Measurements from ENCODE around the gene NAA80.
"Not testable (repeated sequence)": the region's sequence is repeated elsewhere in the genome, so short reads cannot be mapped to it uniquely, and the experiment has no call there.

NAA80 gene

DNA sequence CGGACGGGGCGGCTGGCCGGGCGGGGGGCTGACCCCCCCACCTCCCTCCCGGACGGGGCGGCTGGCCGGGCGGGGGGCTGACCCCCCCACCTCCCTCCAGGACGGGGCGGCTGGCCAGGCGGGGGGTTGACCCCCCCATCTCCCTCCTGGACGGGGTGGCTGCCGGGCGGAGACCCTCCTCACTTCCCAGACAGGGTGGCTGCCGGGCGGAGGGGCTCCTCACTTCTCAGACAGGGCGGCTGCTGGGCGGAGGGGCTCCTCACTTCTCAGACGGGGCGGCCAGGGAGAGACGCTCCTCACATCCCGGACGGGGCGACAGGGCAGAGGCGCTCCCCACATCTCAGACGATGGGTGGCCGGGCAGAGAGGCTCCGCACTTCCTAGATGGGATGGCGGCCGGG, 12.8 kb upstream of the NAA80 start:
- not testable (repeated sequence) for DNase-seq

DNA sequence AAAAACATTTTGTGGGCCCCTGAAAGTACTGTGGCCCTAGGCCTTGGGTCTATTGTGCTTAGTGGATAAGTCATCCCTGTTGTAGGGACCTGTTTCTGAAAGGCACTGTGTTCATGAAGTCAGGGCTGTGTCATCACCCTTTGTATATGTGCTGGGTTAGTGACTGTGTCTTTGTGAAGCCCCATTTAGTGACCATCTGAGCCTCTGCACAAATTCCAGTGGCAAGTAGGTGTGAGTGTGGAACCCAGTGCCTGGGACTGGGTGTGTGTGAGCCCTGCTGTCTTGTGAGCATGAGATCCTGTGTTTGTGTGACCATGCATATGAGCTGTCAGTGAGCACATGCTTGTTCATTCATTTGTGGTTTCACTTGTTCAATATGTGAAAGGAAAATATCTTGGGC, 5.4 kb upstream of the NAA80 start:
- no peak for DNase-seq

- DNase-seq, result no peak
Measured at GRCh38 chr3:50303013-50303815, 4.0 kb upstream of the NAA80 start, which contains the start of gene HYAL1. HYAL1 (minus strand) TSS chr3:50303574; CDS start chr3:50302956, 618 bp downstream.

DNA sequence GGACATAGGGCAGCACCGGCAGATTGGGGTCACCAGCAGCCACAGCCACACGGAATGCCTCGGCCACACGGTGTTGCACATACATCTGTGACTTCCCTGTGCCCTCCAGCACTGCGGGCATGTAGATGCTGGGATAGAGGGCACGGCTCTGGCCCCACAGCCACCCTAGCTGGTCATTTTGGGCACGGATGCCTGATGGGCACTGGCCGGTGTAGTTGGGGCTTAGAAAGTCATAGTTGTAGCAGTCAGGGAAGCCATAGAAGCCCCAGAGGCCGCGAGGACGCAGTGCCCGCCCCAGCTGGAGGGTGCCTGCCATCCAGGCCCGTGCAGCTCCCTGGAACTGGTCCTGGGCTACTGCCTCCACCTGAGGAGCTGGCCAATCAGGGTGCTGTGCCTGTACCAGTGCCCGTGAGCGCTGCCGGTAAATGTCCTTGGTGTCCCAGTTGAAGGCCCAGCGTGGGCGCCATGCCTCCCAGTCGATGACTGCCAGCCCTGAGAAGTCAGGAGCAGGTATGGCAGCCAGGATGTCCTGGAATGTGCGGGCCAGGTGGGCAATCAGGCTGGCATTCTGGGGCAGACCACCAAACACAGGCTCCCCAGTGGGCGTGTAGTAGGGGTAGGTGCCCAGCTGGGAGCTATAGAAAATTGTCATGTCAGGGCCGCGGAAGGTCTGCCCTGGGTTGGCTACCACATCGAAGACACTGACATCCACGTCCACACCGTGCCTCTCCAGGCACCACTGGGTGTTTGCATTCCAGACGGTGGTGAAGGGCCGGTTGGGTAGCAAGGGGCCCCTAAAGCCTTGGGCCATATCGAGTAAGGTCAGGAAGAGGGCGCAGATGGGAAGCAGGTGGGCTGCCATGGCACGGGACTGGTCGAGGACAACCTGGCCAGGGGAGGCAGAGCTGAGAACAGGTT, 3.1 kb upstream of the NAA80 start:
- DNase-seq, result no peak

- DNase-seq, result no peak
Measured at GRCh38 chr3:50300681-50301254, 1.6 kb upstream of the NAA80 start.

GRCh38 chr3:50299929-50300680, 900 bp upstream of the NAA80 start:
- DNase-seq, result peak; percentile 23

DNA sequence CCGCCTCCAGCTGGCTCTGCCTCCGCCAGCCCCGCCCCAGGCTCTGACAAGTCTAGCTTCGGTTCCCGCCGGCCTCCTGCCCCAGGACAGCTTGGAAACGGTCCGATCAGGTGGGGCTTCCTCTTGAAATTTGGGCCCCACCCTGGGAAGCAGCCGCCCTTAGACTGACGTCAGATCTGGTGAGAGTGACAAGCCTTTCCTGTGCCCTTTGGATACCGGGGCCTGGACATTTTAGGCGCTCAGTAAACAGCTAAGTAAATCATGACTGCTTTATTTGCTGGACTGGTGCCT, 378 bp upstream of the NAA80 start:
- DNase-seq, result no peak

- no peak for DNase-seq
Measured at GRCh38 chr3:50297896-50298725, 1.1 kb downstream of the NAA80 start.

DNA sequence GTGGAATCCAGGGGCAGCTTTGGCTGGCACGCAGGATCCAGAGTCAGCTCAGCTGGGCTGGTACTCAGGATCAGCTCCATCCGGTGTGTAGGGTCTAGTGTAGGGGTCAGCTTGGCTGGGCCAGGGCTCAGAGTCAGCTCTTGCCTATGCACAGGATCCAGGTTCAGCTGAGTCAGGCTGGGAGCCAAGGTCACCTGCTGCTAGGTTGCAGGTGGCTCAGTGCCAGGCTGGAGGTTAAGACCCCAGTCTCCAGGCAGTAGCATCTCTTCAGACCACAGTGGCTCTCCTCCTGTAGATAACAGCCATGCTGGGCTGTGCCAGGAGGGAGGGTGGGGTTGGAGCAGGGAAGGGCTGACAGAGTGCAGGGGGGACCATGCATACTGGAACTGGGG, 1.8 kb downstream of the NAA80 start:
- DNase-seq, result no peak

GRCh38 chr3:50296721-50297383, 2.4 kb downstream of the NAA80 start:
- DNase-seq, result no peak

GRCh38 chr3:50295553-50296431, 3.4 kb downstream of the NAA80 start:
- no peak for DNase-seq

- DNase-seq, result no peak
Measured at GRCh38 chr3:50294492-50295403, 4.5 kb downstream of the NAA80 start.

- no peak for DNase-seq
Measured at GRCh38 chr3:50294089-50294488, 5.1 kb downstream of the NAA80 start.

GRCh38 chr3:50293079-50293801, 6.0 kb downstream of the NAA80 start:
- no peak for DNase-seq

DNA sequence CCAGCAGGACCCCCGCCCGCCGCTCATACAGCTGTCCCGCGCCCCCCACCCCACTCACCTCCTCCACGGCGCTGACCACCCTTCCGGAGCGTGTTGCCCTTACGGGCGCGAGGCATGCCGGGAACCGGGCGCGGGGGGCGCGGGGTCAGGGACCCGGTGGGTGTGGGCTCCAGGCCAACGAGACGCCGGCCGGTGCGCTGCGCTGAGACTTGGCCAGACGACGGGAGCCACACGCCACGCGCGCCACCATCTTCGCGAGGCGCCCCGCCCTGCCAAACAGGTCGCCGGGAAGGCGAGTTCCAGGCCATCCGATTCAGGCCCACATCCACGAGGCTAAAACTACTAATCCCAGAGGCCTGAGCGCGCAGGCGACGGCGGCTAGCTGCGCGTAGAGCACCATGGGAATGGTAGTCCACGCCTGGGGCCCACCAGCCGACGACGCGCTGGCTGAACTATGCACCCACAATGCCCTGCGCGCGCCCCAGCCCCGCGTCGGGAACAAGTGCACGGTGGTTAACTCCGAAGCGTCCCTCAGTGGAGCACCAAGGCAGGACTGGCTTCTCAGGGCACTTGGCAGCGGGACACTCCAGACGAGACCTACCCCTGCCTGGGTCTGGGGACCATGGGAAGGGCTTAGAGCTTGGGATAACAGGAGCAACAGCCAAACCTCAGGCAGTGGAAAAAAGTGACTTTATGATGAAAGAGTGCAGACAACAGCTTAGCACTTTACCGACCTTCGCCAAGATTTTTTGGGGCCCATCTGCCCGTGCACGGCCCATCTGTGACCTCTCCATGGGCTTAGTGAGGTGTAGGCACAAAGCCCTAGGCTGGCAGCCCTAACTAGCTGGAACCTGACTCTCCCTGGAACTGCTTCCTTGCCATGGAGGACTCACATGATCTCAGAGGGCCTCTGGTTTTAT, 6.8 kb downstream of the NAA80 start, which contains the start of gene IFRD2:
TSS of gene IFRD2 (minus strand) at position 271 of the 920 bp plus-strand sequence. CDS start at position 116, 155 bp downstream.
- DNase-seq, result peak; percentile 93

GRCh38 chr3:50290161-50290641, 9.0 kb downstream of the NAA80 start:
- DNase-seq, result no peak

- DNase-seq, result no peak
Measured at GRCh38 chr3:50289130-50289529, 10.1 kb downstream of the NAA80 start.

All from DMS 273 treated with DMSO at 0.1 percent for 48 hours (cell line).